HepG2 (cell line): ENCODE results near the gene PRPSAP1. TPM values are rescaled to one million over a fixed set of nuclear protein-coding genes. Genes with fewer than 3 reads are reported as not detected.

Experiments
- AHR ChIP-seq: IDR thresholded peaks from 2 replicates; pipeline ENCODE4 v1.6.1; 2018; ENCODE audit warnings: missing genetic modification reagents, missing compliant biosample characterization
- GATA4 ChIP-seq: sonication (generic); IDR thresholded peaks from 2 replicates; pipeline ENCODE4 v1.6.1; 2016; ENCODE audit warnings: antibody characterized with exemption, low read depth, borderline replicate concordance
- GMEB1 ChIP-seq: sonication (generic); formaldehyde crosslinking; IDR thresholded peaks from 2 replicates; pipeline ENCODE4 v1.5.1; 2020; ENCODE audit warnings: missing genetic modification reagents, mild to moderate bottlenecking, borderline replicate concordance
- HDAC6 ChIP-seq: fragments of 200-600 bp; sonication (generic); IDR thresholded peaks from 2 replicates; pipeline ENCODE4 v1.7.0; 2017; ENCODE audit warnings: mild to moderate bottlenecking, antibody characterized with exemption, low read length, low read depth
- HNRNPUL1 ChIP-seq: fragments of 200-400 bp; formaldehyde crosslinking; IDR thresholded peaks from 2 replicates; pipeline ENCODE4 v1.6.1; 2017; ENCODE audit warnings: low read depth, mild to moderate bottlenecking, low read length, moderate library complexity
- LRRFIP1 ChIP-seq: sonication (generic); formaldehyde crosslinking; conservative IDR thresholded peaks from 2 replicates; pipeline ENCODE4 v1.4.0; 2020; ENCODE audit warnings: missing genetic modification reagents
- MED8 ChIP-seq: sonication (generic); formaldehyde crosslinking; IDR thresholded peaks from 2 replicates; pipeline ENCODE4 v1.8.1; 2023; ENCODE audit warnings: mild to moderate bottlenecking, missing genetic modification reagents; ENCODE audit not compliant: insufficient replicate concordance
- NFRKB ChIP-seq: fragments of 450-650 bp; IDR thresholded peaks from 2 replicates; pipeline ENCODE4 v1.6.1; 2017
- PCBP2 ChIP-seq: fragments of 200-400 bp; formaldehyde crosslinking; optimal IDR thresholded peaks from 2 replicates; pipeline ENCODE3; 2018; ENCODE audit warnings: low read length, low read depth; ENCODE audit not compliant: poor library complexity, severe bottlenecking
- POLR2G ChIP-seq: fragments of 200-400 bp; formaldehyde crosslinking; IDR thresholded peaks from 2 replicates; pipeline ENCODE4 v1.6.1; 2018; ENCODE audit warnings: mild to moderate bottlenecking, low read depth, low read length, moderate library complexity
- SAFB2 ChIP-seq: sonication (generic); formaldehyde crosslinking; IDR thresholded peaks from 2 replicates; pipeline ENCODE4 v1.5.1; 2020; ENCODE audit warnings: missing genetic modification reagents, low read depth, mild to moderate bottlenecking, borderline replicate concordance
- SKI ChIP-seq: fragments of 450-650 bp; IDR thresholded peaks from one replicate; pipeline ENCODE4 v1.6.1; 2018; ENCODE audit warnings: mild to moderate bottlenecking; ENCODE audit not compliant: partially characterized antibody
- SRSF4 ChIP-seq: fragments of 200-400 bp; formaldehyde crosslinking; IDR thresholded peaks from one replicate; pipeline ENCODE4 v1.6.1; 2018; ENCODE audit warnings: mild to moderate bottlenecking, low read depth, low read length, moderate library complexity; ENCODE audit not compliant: poor library complexity, severe bottlenecking
- ZKSCAN8 ChIP-seq: IDR thresholded peaks from 2 replicates; pipeline ENCODE4 v1.6.1; 2016; ENCODE audit warnings: borderline replicate concordance, missing genetic modification reagents, missing compliant biosample characterization
- ZMAT3 ChIP-seq: sonication (generic); formaldehyde crosslinking; conservative IDR thresholded peaks from 2 replicates; pipeline ENCODE4 v1.7.0; 2021; ENCODE audit warnings: missing genetic modification reagents
- ZNF207 ChIP-seq: fragments of 450-650 bp; IDR thresholded peaks from 2 replicates; pipeline ENCODE4 v1.6.1; 2016; ENCODE audit warnings: antibody characterized with exemption, borderline replicate concordance
- ZNF383 ChIP-seq: sonication (generic); formaldehyde crosslinking; IDR thresholded peaks from 2 replicates; pipeline ENCODE4 v1.4.0; 2020; ENCODE audit warnings: missing genetic modification reagents, mild to moderate bottlenecking, borderline replicate concordance
- ZNF431 ChIP-seq: sonication (generic); formaldehyde crosslinking; IDR thresholded peaks from 2 replicates; pipeline ENCODE4 v1.9.0; 2022; ENCODE audit warnings: missing genetic modification reagents, low read depth, mild to moderate bottlenecking, borderline replicate concordance
- ZNF503 ChIP-seq: sonication (generic); formaldehyde crosslinking; IDR thresholded peaks from 2 replicates; pipeline ENCODE4 v1.4.0; 2020; ENCODE audit warnings: missing genetic modification reagents
- polyA plus RNA-seq, 8 experiments: library from polyadenylated mRNA; depleted of rRNA in 3 of 8; stranded (reverse) in 7 of 8; unstranded in 1 of 8; fragments of >200 nt; fragmentation: Illumina TruSeq in 4 of 8; extraction: Trizol in 4 of 8; gene quantifications; 2 replicates each; pipeline versions ENCODE4 v1.2.1 to v1.2.3, GENCODE V29; 2011 to 2016; ENCODE audit warnings: low read depth in 4 of 8, missing spikeins in 1 of 8, mixed read lengths in 1 of 8; ENCODE audit not compliant: insufficient read depth in 1 of 8
- total RNA-seq, 5 experiments: library from RNA; depleted of rRNA; stranded (reverse); fragments of >200 nt; fragmentation: Illumina TruSeq; extraction: Trizol; gene quantifications; 2 replicates each; pipeline ENCODE4 v1.2.3, GENCODE V29; 2016; ENCODE audit warnings: low read depth in 1 of 5
- TF ChIP-seq, protein P1 (sequence below): IDR thresholded peaks from 2 replicates; pipeline ENCODE4 v1.6.1; 2016; ENCODE audit warnings: low read depth, borderline replicate concordance
- TF ChIP-seq, protein P2 (sequence below): sonication (generic); formaldehyde crosslinking; IDR thresholded peaks from 2 replicates; pipeline ENCODE4 v1.8.0; 2022; ENCODE audit warnings: missing genetic modification reagents, mild to moderate bottlenecking, inconsistent platforms, borderline replicate concordance

Gene PRPSAP1
- total and polyA plus RNA-seq, 2 of the 13 experiments (the other 11 are each of a cell fraction or from before 2014, with no cell fraction given), result 91.1 to 314 TPM

DNA sequence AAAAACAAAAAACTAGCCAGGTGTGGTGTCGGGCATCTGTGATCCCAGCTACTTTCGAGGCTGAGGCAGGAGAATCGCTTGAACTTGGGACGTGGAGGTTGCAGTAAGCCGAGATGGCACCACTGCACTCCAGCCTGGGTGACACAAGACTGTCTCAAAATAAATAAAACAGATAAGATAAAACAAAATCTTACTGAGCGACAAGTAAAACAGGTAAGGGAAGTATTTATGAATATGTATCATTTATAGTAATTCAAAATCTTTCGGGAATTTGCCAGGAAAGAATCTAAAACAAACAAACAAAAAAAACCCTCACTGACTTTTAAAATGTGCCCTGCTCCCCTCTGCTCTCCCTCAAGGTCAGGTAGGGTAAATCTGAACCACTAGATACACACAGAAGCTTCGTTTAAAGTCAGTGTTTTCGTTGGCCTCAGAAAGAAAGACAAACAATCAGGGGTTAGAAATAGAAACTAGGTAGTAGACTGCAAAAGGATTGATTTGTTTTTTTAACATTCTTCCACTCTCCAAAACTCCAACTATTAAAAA lies 2.1 kb downstream of the PRPSAP1 start (continued):
- no peak for TF ChIP-seq ZNF207
- no peak for TF ChIP-seq HDAC6
- no peak for TF ChIP-seq LRRFIP1 (CRISPR knock-in tag)
- no peak for TF ChIP-seq GATA4
- no peak for TF ChIP-seq SKI
- TF ChIP-seq ZNF383 (CRISPR knock-in tag), result 0 out of 2 replicates have a peak, but pooled peaks have one; percentile 41
- TF ChIP-seq HNRNPUL1, result no peak
- TF ChIP-seq ZNF431 (CRISPR knock-in tag), result no peak
- no peak for TF ChIP-seq NFRKB
- peak; percentile 33; the same call in 1 of the 2 replicates for TF ChIP-seq ZNF503 (CRISPR knock-in tag)
- peak; percentile 29; the same call in 1 of the 2 replicates for TF ChIP-seq GMEB1 (CRISPR knock-in tag)
- no peak for TF ChIP-seq PCBP2
- TF ChIP-seq MED8 (CRISPR knock-in tag), result no peak
- TF ChIP-seq, protein P1, sequence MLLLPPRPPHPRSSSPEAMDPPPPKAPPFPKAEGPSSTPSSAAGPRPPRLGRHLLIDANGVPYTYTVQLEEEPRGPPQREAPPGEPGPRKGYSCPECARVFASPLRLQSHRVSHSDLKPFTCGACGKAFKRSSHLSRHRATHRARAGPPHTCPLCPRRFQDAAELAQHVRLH (CRISPR knock-in tag), result no peak
- no peak for TF ChIP-seq SAFB2 (CRISPR knock-in tag)
- TF ChIP-seq AHR (CRISPR knock-in tag), result no peak
- TF ChIP-seq POLR2G, result no peak
- no peak for TF ChIP-seq ZKSCAN8 (CRISPR knock-in tag)
- TF ChIP-seq, protein P2, sequence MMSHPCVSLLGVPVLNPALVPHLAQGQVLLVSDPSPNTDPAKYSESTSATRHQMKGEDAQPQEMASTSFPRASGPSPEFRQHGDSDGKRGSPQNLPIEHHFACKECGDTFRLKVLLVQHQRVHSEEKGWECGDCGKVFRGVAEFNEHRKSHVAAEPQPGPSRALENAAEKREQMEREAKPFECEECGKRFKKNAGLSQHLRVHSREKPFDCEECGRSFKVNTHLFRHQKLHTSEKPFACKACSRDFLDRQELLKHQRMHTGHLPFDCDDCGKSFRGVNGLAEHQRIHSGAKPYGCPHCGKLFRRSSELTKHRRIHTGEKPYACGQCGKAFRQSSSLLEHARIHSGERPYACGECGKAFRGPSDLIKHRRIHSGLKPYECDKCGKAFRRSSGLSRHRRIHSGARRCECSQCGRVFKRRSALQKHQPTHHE, result no peak
- no peak for TF ChIP-seq SRSF4
- no peak for TF ChIP-seq ZMAT3 (CRISPR knock-in tag)
